Gastroesophageal sphincter (tissue), 3 donors: ENCODE results near the gene STK32B.

Experiments used
- CTCF ChIP-seq, 4 experiments: fragments of 200-600 bp in 2 of 4; fragments of 450-650 bp in 2 of 4; sonication (generic) in 1 of 4; IDR thresholded peaks; one replicate each; pipeline ENCODE4 v1.5.1; 2017 to 2019; ENCODE audit warnings: antibody characterized with exemption in 4 of 4, mild to moderate bottlenecking in 2 of 4, moderate library complexity in 2 of 4
- EP300 ChIP-seq: sonication (generic); formaldehyde crosslinking; IDR thresholded peaks from one replicate; pipeline ENCODE4 v1.6.1; 2017; ENCODE audit warnings: antibody characterized with exemption, mild to moderate bottlenecking
- POLR2A ChIP-seq, 2 donors: fragments of 450-650 bp; IDR thresholded peaks; one replicate each; pipeline ENCODE4 v1.6.1; 2017; ENCODE audit warnings: antibody characterized with exemption in 2 of 2, mild to moderate bottlenecking in 2 of 2, moderate library complexity in 1 of 2
- POLR2AphosphoS5 ChIP-seq: sonication (generic); formaldehyde crosslinking; IDR thresholded peaks from one replicate; pipeline ENCODE4 v1.6.1; 2017; ENCODE audit warnings: antibody characterized with exemption

- TF ChIP-seq CTCF (IDR thresholded peaks at IDR 0.05) (no peak), POLR2A (IDR thresholded peaks at IDR 0.05) (no peak), EP300 (no peak), POLR2AphosphoS5 (no peak)
Measured at GRCh38 chr4:5203309-5203992, 152.2 kb downstream of the STK32B start.
